H9 (cell line): ENCODE measurements around the gene RPL12. TPM values are rescaled to one million over a fixed set of nuclear protein-coding genes. Genes with fewer than 3 reads are reported as not detected.

Experiments
- DNase-seq: peaks from one replicate; pipeline ENCODE4 v3.0.0-alpha.2; 2017
- H2AFZ ChIP-seq: one replicate; pipeline ENCODE4 v1.6.1; 2013; ENCODE audit warnings: mild to moderate bottlenecking, low read length, control low read depth, moderate library complexity
- H2AK5ac ChIP-seq: 2 replicates; pipeline ENCODE4 v1.6.1; 2013; ENCODE audit warnings: low read length, control low read depth, mixed read lengths; ENCODE audit not compliant: insufficient read length
- H2BK120ac ChIP-seq: one replicate; pipeline ENCODE4 v1.6.1; 2013; ENCODE audit warnings: low read depth, mild to moderate bottlenecking, low read length, control low read depth, inconsistent platforms; ENCODE audit not compliant: poor library complexity, severe bottlenecking
- H2BK12ac ChIP-seq: 2 replicates; pipeline ENCODE4 v1.6.1; 2013; ENCODE audit warnings: low read length, control low read depth, mixed read lengths, low read depth; ENCODE audit not compliant: insufficient read length
- H2BK15ac ChIP-seq: 2 replicates; pipeline ENCODE4 v1.6.1; 2013; ENCODE audit warnings: low read depth, low read length, control low read depth
- H2BK20ac ChIP-seq: one replicate; pipeline ENCODE4 v1.6.1; 2013; ENCODE audit warnings: low read depth, mild to moderate bottlenecking, low read length, control low read depth, inconsistent platforms; ENCODE audit not compliant: poor library complexity, severe bottlenecking
- H2BK5ac ChIP-seq: 2 replicates; pipeline ENCODE4 v1.6.1; 2013; ENCODE audit warnings: low read length, control low read depth, mixed read lengths; ENCODE audit not compliant: insufficient read length
- H3K14ac ChIP-seq: 2 replicates; pipeline ENCODE4 v1.6.1; 2013; ENCODE audit warnings: low read length, control low read depth; ENCODE audit not compliant: insufficient read depth
- H3K18ac ChIP-seq: 2 replicates; pipeline ENCODE4 v1.6.1; 2013; ENCODE audit warnings: low read depth, mild to moderate bottlenecking, mixed read lengths, low read length, control low read depth; ENCODE audit not compliant: insufficient read length
- H3K23ac ChIP-seq: 2 replicates; pipeline ENCODE4 v1.6.1; 2013; ENCODE audit warnings: low read length, control low read depth, mixed read lengths, low read depth; ENCODE audit not compliant: insufficient read length
- H3K23me2 ChIP-seq: 2 replicates; pipeline ENCODE4 v1.6.1; 2013; ENCODE audit warnings: low read depth, mild to moderate bottlenecking, mixed read lengths, low read length, control low read depth; ENCODE audit not compliant: insufficient read length, poor library complexity, severe bottlenecking
- H3K27ac ChIP-seq: 2 replicates; pipeline ENCODE4 v1.5.1; 2013; ENCODE audit warnings: low read length, control low read depth, mixed read lengths, low read depth; ENCODE audit not compliant: insufficient read length
- H3K27me3 ChIP-seq: 2 replicates; pipeline ENCODE4 v1.6.1; 2013; ENCODE audit warnings: low read length, control low read depth, inconsistent platforms; ENCODE audit not compliant: insufficient read depth
- H3K4ac ChIP-seq: 2 replicates; pipeline ENCODE4 v1.6.1; 2013; ENCODE audit warnings: low read depth, mild to moderate bottlenecking, control low read depth, inconsistent platforms, low read length, moderate library complexity
- H3K4me1 ChIP-seq: 2 replicates; pipeline ENCODE4 v1.6.1; 2013; ENCODE audit warnings: low read length, control low read depth, inconsistent platforms; ENCODE audit not compliant: insufficient read depth
- H3K4me2 ChIP-seq: 2 replicates; pipeline ENCODE4 v1.6.1; 2013; ENCODE audit warnings: low read length, control low read depth, mixed read lengths; ENCODE audit not compliant: insufficient read length, insufficient read depth
- H3K56ac ChIP-seq: 2 replicates; pipeline ENCODE4 v1.6.1; 2013; ENCODE audit warnings: low read depth, mild to moderate bottlenecking, mixed read lengths, low read length, control low read depth; ENCODE audit not compliant: insufficient read length
- H3K79me1 ChIP-seq: 2 replicates; pipeline ENCODE4 v1.6.1; 2013; ENCODE audit warnings: low read depth, mild to moderate bottlenecking, moderate library complexity, low read length, control low read depth, inconsistent platforms; ENCODE audit not compliant: insufficient read depth, poor library complexity, severe bottlenecking
- H3K79me2 ChIP-seq: 2 replicates; pipeline ENCODE4 v1.6.1; 2013; ENCODE audit warnings: low read length, control low read depth, inconsistent platforms; ENCODE audit not compliant: insufficient read depth
- H3K9ac ChIP-seq: 2 replicates; pipeline ENCODE4 v1.6.1; 2013; ENCODE audit warnings: low read length, control low read depth, mixed read lengths; ENCODE audit not compliant: insufficient read length; ENCODE audit errors: extremely low read depth
- H3K9me3 ChIP-seq: one replicate; pipeline ENCODE4 v1.6.1; 2013; ENCODE audit warnings: low read depth, low read length, inconsistent platforms; ENCODE audit not compliant: control insufficient read depth
- H3T11ph ChIP-seq: one replicate; pipeline ENCODE4 v1.6.1; 2013; ENCODE audit warnings: mild to moderate bottlenecking, low read length, control low read depth, inconsistent platforms
- H4K20me1 ChIP-seq: one replicate; pipeline ENCODE4 v1.6.1; 2013; ENCODE audit not compliant: control insufficient read depth, insufficient read length, insufficient read depth
- H4K5ac ChIP-seq: 2 replicates; pipeline ENCODE4 v1.6.1; 2013; ENCODE audit warnings: low read depth, mild to moderate bottlenecking, mixed read lengths, low read length, control low read depth; ENCODE audit not compliant: insufficient read length
- H4K8ac ChIP-seq: replicated peaks from 2 replicates; pipeline ENCODE4 v1.6.1; 2013; ENCODE audit warnings: low read length, control low read depth, mixed read lengths, low read depth; ENCODE audit not compliant: insufficient read length
- H4K91ac ChIP-seq: 2 replicates; pipeline ENCODE4 v1.6.1; 2013; ENCODE audit warnings: low read depth, mild to moderate bottlenecking, moderate library complexity, mixed read lengths, low read length, control low read depth; ENCODE audit not compliant: insufficient read length
- H3K27ac Mint-ChIP-seq, 3 experiments: 2 replicates in 2 of 3; 3 replicates in 1 of 3; pipeline ENCODE4 v1.8.0; 2020 to 2021; ENCODE audit warnings: mixed read lengths in 3 of 3, mild to moderate bottlenecking in 1 of 3, moderate library complexity in 1 of 3
- H3K27me3 Mint-ChIP-seq: 2 replicates; pipeline ENCODE4 v1.8.0; 2021; ENCODE audit warnings: low read depth, mild to moderate bottlenecking, moderate library complexity, mixed read lengths
- H3K36me3 Mint-ChIP-seq, 3 experiments: 2 replicates in 2 of 3; 3 replicates in 1 of 3; pipeline ENCODE4 v1.8.0; 2020 to 2021; ENCODE audit warnings: low read depth in 3 of 3, mixed read lengths in 3 of 3; ENCODE audit not compliant: insufficient read depth in 1 of 3
- H3K4me1 Mint-ChIP-seq, 2 experiments: 2 replicates each; pipeline ENCODE4 v1.8.0; 2020; ENCODE audit warnings: mixed read lengths in 2 of 2
- H3K4me3 Mint-ChIP-seq, 2 experiments: 2 replicates in 1 of 2; 3 replicates in 1 of 2; pipeline ENCODE4 v1.8.0; 2020 to 2021; ENCODE audit warnings: mild to moderate bottlenecking in 2 of 2, mixed read lengths in 2 of 2, moderate library complexity in 1 of 2
- H3K9me3 Mint-ChIP-seq, 2 experiments: 2 replicates in 1 of 2; 3 replicates in 1 of 2; pipeline ENCODE4 v1.8.0; 2020; ENCODE audit warnings: mild to moderate bottlenecking in 2 of 2, mixed read lengths in 2 of 2, moderate library complexity in 1 of 2
- whole genome bisulfite sequencing: extraction: QIAGEN DNeasy Blood & Tissue Kit; methylation state at CpG from one replicate; pipeline ENCODE4 v1.1.7; 2013; ENCODE audit warnings: missing lambda C conversion rate, low lambda C conversion rate, mixed read lengths; ENCODE audit not compliant: insufficient read length; ENCODE audit errors: extremely low coverage; 5-methylcytosine and 5-hydroxymethylcytosine counted together
- total RNA-seq: library from RNA; stranded (reverse); gene quantifications from 2 replicates; pipeline ENCODE4 v1.2.1, GENCODE V29; 2021
- TF ChIP-seq, protein P1 (sequence below): fragments of 200-600 bp; sonication (generic); conservative IDR thresholded peaks from 3 replicates; pipeline ENCODE4 v1.8.0; 2021; ENCODE audit warnings: antibody characterized with exemption, mild to moderate bottlenecking

The RPL12 gene
- total RNA-seq, 1 experiment from 2014 or later, result 1,710 TPM

GRCh38 chr9:127428348-127428747 lies 22.9 kb downstream of the RPL12 start:
- no peaks in the 10 kb centered on the region for H3K9me3 ChIP-seq
- H3K56ac ChIP-seq, result no peak overlapping the region
- no peak overlapping the region for H3K14ac ChIP-seq
- no peak overlapping the region for H2AK5ac ChIP-seq
- H3K27ac ChIP-seq, result no peak overlapping the region
- H4K5ac ChIP-seq, result no peak overlapping the region
- H2BK15ac ChIP-seq, result no peak overlapping the region
- WGBS, result no CpG with 5 or more reads among the region's 3 CpGs
- H3K4me1 Mint-ChIP-seq, result peaks cover 7 to 10% of the 10 kb centered on the region in 2 experiments
- H3K27ac Mint-ChIP-seq, result no peak overlapping the region
- H2BK120ac ChIP-seq, result no peak overlapping the region
- peaks cover 3% of the 10 kb centered on the region for H3K79me1 ChIP-seq
- H2AFZ ChIP-seq, result no peak overlapping the region
- no peak overlapping the region for H3T11ph ChIP-seq
- no peak overlapping the region for H2BK20ac ChIP-seq
- H3K36me3 Mint-ChIP-seq, result peaks cover 17 to 51% (median 43%) of the 10 kb centered on the region in 3 experiments; a peak in 6 of 7 replicates
- no peaks in the 10 kb centered on the region for H4K20me1 ChIP-seq
- no peak overlapping the region for H3K18ac ChIP-seq
- peaks cover 7% of the 10 kb centered on the region for H3K23me2 ChIP-seq
- no peak for DNase-seq
- no peak overlapping the region for H4K8ac ChIP-seq
- H2BK12ac ChIP-seq, result no peak overlapping the region
- no peaks in the 10 kb centered on the region for H3K4me1 ChIP-seq
- no peak overlapping the region for H3K9ac ChIP-seq
- peaks cover 8% of the 10 kb centered on the region; the same call in 1 of the 2 replicates for H3K79me2 ChIP-seq
- H3K4me3 Mint-ChIP-seq, result no peak overlapping the region
- H3K9me3 Mint-ChIP-seq, result no peaks in the 10 kb centered on the region
- H3K23ac ChIP-seq, result no peak overlapping the region
- TF ChIP-seq, protein P1, sequence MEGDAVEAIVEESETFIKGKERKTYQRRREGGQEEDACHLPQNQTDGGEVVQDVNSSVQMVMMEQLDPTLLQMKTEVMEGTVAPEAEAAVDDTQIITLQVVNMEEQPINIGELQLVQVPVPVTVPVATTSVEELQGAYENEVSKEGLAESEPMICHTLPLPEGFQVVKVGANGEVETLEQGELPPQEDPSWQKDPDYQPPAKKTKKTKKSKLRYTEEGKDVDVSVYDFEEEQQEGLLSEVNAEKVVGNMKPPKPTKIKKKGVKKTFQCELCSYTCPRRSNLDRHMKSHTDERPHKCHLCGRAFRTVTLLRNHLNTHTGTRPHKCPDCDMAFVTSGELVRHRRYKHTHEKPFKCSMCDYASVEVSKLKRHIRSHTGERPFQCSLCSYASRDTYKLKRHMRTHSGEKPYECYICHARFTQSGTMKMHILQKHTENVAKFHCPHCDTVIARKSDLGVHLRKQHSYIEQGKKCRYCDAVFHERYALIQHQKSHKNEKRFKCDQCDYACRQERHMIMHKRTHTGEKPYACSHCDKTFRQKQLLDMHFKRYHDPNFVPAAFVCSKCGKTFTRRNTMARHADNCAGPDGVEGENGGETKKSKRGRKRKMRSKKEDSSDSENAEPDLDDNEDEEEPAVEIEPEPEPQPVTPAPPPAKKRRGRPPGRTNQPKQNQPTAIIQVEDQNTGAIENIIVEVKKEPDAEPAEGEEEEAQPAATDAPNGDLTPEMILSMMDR, result no peak
- H4K91ac ChIP-seq, result no peak overlapping the region
- no peak overlapping the region for H2BK5ac ChIP-seq
- no peak overlapping the region for H3K4me2 ChIP-seq
- H3K27me3 ChIP-seq, result no peaks in the 10 kb centered on the region
- H3K27me3 Mint-ChIP-seq, result no peaks in the 10 kb centered on the region
- H3K4ac ChIP-seq, result no peak overlapping the region
